A549 treated with CpdA at 1 μM for 4 hours (cell line): ENCODE data around the gene RGR. TPM values are rescaled to one million over a fixed set of nuclear protein-coding genes. Genes with fewer than 3 reads are reported as not detected.

Experiments
- total RNA-seq: library from RNA; stranded (reverse); fragments of 200-300 nt; extraction: Qiagen RNA extraction; gene quantifications from 5 replicates; pipeline ENCODE4 v1.2.3, GENCODE V29; 2022; ENCODE audit warnings: low read depth

RGR gene, protein sequence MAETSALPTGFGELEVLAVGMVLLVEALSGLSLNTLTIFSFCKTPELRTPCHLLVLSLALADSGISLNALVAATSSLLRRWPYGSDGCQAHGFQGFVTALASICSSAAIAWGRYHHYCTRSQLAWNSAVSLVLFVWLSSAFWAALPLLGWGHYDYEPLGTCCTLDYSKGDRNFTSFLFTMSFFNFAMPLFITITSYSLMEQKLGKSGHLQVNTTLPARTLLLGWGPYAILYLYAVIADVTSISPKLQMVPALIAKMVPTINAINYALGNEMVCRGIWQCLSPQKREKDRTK
- not detected in 5 replicates for total RNA-seq

GRCh38 chr10:84244651-84245270 lies at the start of gene RGR:
Gene RGR (plus strand): TSS chr10:84245053. CDS start chr10:84245091, 38 bp downstream.

GRCh38 chr10:84225427-84226173 lies 19.3 kb upstream of the RGR start, which contains the start of gene LRIT2:
Gene LRIT2 (minus strand): TSS chr10:84225544. CDS start chr10:84225520, 24 bp downstream.

GRCh38 chr10:84241185-84241790 lies 3.6 kb upstream of the RGR start, which contains the start of gene LRIT1:
Gene LRIT1 (minus strand): TSS chr10:84241546. CDS start chr10:84241439, 107 bp downstream.

Other genes starting within 250 kb of the RGR start
- 202 to 218 TPM (median 213 TPM) in 5 replicates for gene GHITM, start 105.5 kb upstream of the RGR start, total RNA-seq
- not detected in 5 replicates for gene GPR15LG, start 71.3 kb upstream of the RGR start, total RNA-seq
- 0.06 to 0.13 TPM (median 0.10 TPM) in 4 of 5 replicates, not detected in the other for gene CDHR1, start 50.5 kb upstream of the RGR start, total RNA-seq
- not detected in 5 replicates for gene LRIT2, start 19.5 kb upstream of the RGR start, total RNA-seq
- not detected in 5 replicates for gene LRIT1, start 3.5 kb upstream of the RGR start, total RNA-seq
- 8.6 to 13.0 TPM (median 11.5 TPM) in 5 replicates for gene CCSER2, start 83.5 kb downstream of the RGR start, total RNA-seq